GM21526 (cell line): ENCODE measurements around the gene DMRTA1.
"Not testable (repeated sequence)": the region's sequence is repeated elsewhere in the genome, so short reads cannot be mapped to it uniquely, and the experiment has no call there.

Source experiments
- ATAC-seq: cut with Tn5 transposase; IDR thresholded peaks from one replicate; pipeline ENCODE4 v1.9.1; 2021; ENCODE audit warnings: moderate library complexity; ENCODE audit not compliant: unreplicated experiment, low FRiP score

The DMRTA1 gene, protein sequence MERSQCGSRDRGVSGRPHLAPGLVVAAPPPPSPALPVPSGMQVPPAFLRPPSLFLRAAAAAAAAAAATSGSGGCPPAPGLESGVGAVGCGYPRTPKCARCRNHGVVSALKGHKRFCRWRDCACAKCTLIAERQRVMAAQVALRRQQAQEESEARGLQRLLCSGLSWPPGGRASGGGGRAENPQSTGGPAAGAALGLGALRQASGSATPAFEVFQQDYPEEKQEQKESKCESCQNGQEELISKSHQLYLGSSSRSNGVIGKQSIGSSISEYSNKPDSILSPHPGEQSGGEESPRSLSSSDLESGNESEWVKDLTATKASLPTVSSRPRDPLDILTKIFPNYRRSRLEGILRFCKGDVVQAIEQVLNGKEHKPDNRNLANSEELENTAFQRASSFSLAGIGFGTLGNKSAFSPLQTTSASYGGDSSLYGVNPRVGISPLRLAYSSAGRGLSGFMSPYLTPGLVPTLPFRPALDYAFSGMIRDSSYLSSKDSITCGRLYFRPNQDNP

DNA sequence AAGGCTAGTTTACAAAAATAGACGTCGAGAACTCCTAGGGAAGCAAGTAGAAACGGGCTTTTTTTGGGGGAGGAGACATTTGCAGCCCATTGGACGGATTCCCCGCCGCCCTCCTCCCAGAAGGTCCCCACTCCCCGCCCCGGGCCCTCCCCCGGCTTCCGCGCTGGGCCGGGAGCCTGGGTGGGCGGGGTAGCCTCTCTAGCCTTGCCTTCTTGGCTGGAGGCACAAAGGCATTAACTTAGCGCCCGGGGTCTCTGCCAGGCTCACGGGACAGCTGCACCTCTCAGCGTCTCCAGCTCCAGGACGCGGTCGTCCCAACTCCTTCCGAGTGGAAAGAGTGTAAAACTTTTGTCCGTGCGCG is at the start of gene DMRTA1:
Gene DMRTA1, plus strand, starts transcription at position 236 of the 361 bp plus-strand sequence. CDS start 242 bp downstream, outside the sequence.
- peak; percentile 18 for ATAC-seq

DNA sequence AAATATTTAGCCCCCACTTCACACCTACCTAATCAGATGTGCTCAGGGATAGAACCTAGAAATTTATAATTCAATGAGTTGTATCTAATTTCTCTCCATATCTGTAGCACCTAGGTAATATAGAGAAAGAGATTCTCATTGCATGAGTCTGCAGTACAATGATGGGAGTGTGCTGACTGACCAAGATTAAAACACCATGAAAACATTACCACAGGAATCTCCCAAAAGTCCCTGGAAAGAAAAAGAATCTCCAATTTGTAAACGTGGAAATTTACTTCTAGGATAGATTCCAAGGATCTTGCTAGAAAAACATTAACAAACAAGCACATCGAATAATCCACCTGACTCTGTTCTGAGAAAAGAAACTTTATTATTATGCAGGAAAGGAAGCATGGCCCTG is 45.0 kb upstream of the DMRTA1 start:
- no peak for ATAC-seq

DNA sequence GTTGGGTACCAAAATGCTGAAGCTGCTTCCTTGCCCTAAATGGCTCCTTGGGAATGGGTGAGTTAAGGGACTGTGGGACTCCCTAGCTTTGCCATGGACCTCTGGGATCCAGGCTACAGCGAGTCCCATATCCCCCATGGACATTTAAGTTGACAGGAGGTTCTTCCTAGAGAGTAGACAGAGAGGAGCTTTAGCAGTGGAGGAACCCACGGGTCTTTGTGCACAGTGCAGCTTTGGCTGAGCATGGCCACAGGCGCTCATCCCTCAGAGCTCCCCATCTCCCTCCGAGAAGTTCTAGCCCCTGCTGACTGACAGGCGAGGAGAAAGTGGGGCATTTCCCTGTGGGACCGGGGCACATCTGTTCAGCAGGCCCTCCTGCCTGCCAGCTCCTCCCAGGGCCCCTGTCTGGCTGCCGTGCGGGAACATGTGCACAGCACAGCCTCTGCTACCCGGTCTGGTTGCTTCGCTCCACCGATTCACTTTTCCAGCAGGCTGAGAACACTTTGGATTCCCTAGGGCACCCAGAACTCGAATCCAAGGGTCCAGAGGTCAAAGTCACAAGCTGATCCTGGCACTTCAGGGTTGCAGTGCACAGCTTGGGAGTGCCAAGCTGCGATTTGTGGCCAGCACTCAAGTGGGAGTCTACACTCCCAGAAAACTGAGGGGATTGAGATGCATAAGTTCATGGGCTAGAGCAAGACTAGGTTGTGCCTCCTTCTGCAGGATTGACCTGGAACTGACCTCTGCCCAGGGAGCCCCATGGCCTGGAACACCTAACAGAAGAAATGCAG is 40.6 kb upstream of the DMRTA1 start:
- ATAC-seq, result no peak

DNA sequence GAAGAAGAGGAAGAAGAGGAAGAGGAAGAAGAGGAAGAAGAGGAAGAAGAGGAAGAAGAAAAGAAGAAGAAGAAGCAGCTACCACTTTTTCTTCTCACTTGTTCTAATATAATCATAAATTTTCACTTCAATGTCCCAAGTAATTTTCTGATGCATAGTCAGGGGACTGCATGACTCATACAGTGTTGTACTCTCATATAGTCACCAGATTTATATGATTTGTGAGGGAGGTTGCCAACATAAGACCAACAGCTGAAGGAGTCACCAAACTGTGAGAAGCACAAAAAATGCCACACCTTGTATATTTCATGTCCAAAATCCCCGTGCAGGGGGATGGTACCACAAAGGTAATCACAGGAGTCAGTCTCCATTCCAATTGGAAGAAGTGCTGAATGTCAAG is 32.7 kb upstream of the DMRTA1 start:
- no peak for ATAC-seq

DNA sequence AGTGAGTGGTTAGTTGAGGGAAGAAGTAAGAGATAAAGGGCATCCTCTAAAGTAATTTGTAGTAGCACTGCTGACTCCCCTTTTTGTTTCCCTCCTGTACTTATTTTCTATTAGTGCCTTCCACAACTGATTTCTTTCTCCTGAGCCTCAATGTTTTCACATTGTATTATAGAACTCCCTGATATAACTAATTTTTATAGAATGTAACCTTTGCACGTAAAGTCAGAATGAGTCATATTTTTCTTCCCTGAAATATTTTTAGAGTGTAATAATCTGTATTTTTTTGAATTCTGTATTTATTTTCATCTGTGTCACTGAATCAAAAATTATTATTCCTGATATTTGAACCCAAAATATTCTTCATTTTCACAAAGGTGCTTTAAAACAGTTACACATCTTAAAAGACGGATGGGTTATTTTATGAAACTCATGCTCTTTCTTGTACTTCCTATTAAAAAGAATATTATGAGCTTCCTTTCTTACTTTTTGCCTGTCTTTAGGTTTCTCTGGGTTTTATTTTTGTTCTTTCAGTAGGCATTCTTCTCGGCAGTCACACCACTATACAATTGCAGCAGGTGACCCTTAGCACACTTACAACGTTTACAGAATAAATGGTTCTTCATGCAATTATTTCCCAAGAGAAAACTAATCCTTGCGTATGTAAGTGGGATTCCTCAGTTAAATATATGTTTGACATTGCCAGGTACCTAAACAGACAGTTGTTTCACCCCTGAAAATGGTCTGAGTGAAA is 30.5 kb upstream of the DMRTA1 start:
- ATAC-seq, result no peak

DNA sequence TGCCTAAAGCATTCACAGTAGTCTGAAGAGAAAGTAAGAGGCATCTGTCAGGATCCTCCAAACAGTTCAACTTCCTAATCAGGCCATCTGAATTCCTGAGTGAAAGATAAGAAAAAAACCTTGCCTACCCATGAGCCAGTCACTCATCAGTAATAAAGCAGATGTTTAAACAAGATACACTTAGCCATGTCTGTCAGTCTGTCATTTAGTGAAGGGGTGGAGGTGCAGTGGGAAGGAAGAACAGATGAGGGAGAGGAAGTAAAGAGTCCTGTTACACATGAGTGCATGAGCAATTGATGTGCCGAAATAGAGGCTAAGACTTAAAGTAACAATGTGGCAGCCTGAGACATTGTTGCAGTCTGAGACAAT is 29.9 kb upstream of the DMRTA1 start:
- no peak for ATAC-seq

DNA sequence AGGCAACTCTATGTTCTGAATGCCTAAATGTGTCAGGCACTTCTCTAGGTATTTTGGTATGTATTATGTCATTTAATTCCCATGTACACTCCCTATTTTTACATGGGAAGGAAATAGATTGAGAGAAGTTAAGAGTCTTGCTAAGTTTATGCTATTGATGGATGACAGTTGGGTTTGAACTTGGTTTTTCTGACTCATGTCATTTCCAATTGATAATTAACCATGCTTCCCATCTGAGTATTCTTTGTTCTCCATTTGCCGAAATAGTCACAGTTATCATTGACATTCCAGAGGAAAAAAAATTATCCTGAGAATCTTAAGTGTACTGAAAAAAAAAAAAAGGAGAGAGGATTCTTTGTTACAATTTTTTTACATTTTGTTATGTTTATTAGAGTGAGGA is 23.1 kb upstream of the DMRTA1 start:
- ATAC-seq, result no peak

DNA sequence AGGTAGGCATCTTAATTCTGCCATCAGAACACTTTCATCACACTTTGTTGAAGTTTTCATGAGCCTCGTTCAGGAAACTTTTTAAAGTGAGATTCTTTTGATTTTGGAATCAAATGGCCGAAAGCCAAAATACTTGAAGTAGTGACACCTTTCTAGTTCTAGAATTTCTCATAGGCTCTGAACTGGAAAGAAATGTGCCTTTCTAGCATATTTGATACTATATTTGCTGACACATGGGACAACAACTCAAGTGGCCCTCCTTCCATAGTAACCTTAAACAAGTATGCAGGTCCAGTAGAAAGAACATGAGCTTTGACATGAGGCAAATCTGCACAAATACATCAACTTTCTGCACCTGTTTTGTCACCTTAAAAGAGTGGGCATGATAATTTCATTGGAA is 22.0 kb upstream of the DMRTA1 start:
- no peak for ATAC-seq

DNA sequence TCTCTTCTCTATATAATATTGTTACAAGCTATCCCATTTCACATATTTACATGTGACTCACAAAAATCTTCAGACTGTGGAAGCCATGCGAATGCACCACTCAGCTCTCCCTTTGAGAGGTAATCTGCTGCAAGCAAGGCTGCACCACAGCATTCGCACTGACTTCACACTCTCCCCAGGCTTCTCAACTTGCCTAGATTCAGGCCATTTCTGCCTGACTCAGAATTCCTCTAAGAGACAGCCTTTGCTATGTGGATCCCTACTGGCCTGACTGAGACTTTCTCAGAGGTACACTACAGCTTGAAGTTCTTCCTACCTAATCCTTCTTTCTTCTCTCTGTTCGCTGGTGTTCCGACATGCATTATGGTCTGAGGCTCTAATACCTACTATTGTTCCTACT is 21.1 kb upstream of the DMRTA1 start:
- ATAC-seq, result no peak

DNA sequence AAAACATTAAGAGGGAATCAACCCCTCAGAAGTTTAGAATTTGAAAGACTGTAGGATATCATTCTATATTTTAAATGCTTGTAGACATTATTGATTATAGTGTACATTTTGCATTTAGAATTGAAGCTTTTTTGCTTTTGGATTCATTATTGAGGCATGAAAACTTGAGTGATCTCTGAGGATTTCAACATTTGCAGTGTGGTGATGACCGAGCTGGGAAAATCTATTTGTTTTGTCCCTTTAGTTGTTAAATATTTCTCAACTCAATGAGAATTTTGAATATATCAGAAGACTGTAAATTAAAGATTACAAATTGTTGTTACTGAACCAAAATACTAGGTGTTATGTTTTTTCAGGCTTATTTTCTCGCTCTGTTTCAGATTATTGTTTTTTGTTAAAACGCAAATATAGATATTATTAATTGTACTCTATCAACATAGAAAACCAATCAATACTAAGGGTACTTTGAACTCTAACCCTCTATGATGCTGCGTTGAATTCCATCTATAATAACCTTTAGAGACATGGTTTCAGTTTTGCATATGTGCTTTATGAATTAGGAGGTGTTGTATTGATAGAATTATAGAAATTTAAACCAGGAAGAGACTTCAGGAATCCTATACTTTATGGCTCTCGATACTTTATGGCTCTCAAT is 19.3 kb upstream of the DMRTA1 start:
- no peak for ATAC-seq

DNA sequence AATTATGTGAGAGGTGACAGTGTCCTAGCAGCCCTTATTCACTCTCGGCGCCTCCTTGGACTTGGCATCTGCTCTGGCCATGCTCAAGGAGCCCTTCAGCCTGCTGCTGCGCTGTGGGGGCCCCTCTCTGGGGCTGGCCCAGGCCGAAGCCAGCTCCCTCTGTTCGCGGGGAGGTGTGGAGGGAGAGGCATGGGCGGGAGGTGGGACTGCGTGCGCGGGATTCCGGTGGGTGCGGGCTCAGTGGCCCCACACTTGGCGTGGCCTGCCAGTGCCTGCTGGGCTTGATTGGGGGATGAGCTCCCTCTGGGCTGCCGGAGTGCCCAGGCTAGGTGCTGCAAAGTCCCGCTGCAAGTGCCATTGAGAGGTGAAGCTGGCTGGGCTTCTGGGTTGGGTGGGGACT is 12.9 kb upstream of the DMRTA1 start:
- no peak for ATAC-seq

DNA sequence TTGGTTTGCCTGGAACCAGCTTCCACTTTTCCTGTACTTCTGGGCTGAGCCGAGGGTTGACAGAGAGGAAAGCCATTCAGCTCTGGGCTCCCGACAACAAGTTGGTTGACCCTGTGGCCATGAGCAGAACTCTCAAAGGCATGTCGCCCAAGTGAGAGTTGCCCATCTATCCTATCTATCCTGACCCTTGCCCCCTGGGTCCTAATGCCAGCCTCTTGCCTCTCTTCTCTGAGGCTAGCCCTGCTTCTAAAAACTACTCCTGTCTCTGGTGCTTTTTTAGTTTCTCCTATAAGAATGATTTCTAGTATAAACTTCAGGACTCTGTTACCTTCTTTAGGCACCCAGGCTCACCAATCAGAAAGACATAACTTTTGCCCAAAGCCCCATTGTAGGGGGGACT is 11.4 kb upstream of the DMRTA1 start:
- ATAC-seq, result not testable (repeated sequence)

DNA sequence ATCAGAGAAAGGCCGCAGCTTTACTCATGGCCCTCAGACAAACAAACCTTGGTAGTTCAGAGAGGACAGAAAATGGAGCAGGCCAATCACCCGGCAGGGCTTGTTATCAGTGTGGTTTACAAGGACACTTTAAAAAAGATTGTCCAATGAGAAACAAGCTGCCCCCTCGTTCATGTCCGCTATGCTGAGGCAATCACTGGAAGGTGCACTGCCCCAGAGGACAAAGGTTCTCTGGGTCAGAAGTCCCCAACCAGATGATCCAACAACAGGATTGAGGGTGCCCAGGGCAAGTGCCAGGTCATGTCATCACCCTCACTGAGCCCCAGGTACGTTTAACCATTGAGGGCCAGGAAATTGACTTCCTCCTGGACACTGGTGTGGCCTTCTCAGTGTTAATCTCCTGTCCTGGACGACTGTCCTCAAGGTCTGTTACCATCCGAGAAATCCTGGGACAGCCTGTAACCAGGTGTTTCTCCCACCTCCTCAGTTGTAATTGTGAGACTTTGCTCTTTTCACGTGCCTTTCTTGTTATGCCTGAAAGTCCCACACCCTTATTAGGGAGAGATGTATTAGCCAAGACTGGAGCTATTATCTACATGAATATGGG is 9.1 kb upstream of the DMRTA1 start:
- not testable (repeated sequence) for ATAC-seq

DNA sequence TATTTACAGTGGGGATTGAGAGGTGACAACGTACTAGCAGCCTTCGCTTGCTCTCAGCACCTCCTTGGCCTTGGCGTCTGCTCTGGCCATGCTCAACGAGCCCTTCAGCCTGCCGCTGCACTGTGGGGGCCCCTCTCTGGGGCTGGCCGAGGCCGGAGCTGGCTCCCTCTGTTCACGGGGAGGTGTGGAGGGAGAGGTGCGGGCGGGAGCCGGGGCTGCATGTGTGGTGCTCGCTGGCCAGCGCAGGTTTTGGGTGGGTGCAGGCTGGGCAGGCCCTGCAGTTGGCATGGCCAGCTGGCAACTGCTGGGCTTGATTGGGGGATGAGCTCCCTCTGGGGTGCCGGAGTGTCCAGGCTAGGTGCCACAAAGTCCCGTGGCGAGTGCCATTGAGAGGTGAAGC is 5.8 kb upstream of the DMRTA1 start:
- ATAC-seq, result no peak

DNA sequence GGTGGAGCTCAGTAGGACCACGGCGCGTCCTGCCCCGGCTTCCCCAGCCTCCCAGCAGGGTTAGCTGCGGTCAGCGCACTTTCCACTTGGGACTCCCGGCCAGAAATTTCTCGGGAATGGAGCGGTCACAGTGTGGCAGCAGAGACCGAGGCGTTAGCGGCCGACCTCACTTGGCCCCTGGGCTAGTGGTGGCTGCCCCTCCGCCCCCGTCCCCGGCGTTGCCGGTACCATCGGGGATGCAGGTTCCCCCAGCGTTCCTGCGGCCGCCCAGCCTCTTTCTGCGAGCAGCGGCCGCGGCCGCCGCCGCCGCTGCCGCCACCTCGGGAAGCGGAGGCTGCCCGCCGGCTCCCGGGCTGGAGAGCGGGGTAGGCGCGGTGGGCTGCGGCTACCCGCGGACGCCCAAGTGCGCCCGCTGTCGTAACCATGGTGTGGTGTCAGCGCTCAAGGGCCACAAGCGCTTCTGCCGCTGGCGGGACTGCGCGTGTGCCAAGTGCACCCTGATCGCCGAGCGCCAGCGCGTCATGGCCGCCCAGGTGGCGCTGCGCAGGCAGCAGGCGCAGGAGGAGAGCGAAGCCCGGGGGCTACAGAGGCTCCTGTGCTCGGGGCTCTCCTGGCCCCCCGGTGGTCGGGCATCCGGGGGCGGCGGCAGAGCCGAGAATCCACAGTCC is 460 bp downstream of the DMRTA1 start:
- peak; percentile 84 for ATAC-seq

DNA sequence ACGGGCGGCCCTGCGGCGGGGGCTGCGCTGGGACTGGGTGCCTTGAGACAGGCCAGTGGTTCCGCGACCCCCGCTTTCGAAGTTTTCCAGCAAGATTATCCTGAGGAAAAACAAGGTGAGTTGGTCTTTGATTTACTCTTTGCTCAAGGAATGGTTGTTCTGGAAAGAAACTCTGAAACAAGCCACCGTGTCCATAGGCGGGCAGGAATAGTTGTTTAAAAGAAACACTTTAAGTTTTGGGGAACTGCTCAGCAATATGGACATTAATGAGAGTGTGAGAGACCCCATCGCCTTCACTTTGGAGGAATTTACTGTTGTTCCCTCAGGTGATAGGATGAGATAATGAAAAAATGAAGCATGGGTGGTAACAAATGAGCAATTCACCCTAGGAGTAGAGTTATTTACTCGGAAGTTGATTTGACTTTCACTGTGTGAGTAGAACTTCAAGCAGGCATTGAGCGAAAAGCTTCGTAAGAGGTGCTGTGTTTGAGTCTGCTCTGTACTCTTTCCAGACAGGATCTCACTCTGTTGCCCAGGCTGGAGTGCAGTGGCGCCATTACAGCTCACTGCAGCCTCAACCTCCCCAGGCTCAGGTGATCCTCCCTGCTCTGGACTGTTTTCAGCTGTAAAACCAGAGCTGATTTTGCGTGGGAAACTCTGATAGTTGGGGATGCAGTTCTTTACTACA is 1.1 kb downstream of the DMRTA1 start:
- no peak for ATAC-seq

DNA sequence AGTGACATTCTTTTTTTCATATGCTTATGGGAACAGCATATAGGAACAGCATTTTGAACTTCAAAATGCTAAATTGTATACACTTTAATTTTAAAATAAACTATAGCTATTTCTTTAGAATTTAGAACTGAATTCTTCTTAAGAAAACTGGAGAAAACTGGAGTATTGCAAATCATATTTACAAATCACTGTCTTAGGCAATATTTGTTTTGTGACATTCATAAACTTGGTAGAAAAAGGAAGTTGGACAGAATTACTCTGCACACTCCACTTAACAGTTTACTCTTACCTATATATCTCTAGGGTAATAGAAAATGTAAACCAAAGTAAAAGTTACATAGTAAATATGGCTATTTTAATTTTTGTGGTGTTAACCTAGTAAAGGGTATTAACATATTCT is 3.1 kb downstream of the DMRTA1 start:
- ATAC-seq, result no peak

DNA sequence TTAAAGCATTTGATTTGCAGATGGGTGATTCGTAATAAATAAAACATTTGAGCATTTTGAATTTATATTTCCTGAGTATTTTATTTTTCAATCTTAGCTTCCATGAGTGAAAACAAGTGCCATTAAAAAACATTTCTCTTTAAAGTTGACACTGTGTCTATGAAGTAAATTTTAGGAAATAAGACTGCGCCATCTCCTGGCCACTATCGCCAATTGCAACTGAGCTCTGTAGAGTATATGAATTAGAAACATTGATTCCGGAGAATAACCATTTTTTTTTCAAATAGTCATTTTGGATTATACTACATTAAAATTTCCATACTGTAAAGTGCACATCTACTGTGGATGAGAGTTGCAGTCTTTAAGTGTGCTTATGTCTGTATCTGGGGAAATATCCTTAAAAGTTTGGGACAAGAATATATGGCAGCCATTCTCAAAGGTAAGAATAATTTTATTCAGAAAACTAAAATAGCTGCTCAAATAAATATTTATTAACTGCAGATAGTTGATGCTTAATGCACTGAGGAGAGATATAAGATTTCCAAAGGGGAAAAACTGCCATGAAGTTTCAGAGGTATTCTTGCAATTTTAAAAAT is 5.9 kb downstream of the DMRTA1 start:
- peak; percentile 69 for ATAC-seq

DNA sequence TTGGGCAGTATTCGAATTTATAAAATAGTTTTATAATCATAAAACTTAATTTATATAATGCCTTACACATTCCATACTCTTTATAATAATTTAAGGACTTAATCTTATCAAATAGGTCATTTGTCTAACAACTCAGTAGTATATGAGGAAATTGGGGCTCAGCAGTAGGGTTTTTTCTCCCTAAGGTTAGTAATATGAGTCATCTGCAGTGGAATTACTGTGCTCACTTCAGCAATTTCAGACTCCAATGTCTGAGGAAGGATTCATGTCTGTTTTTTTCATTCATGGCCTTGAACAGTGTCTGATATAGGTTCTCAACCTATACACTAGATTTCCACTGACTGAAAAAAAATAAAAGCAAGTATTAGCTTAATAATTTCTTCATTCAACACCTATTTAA is 7.4 kb downstream of the DMRTA1 start:
- ATAC-seq, result no peak
